Esophagus muscularis mucosa (tissue), 4 donors: ENCODE data around the gene HCFC1R1. TPM values are rescaled to one million over a fixed set of nuclear protein-coding genes. Genes with fewer than 3 reads are reported as not detected.

Source experiments
- DNase-seq: peaks from one replicate; pipeline ENCODE4 v3.0.0-alpha.2; 2017; ENCODE audit errors: extremely low spot score
- H3K27ac ChIP-seq, 4 donors: fragments of 200-600 bp; sonication (generic); replicated peaks in 1 of 4; 1 replicate in 3 of 4; 2 replicates in 1 of 4; pipeline ENCODE4 v1.5.1; 2016 to 2019; ENCODE audit warnings: mild to moderate bottlenecking in 1 of 4
- H3K27me3 ChIP-seq, 4 donors: fragments of 200-600 bp; sonication (generic); one replicate each; pipeline versions ENCODE4 v1.5.1 to v1.6.0; 2016 to 2019
- H3K36me3 ChIP-seq, 4 donors: fragments of 200-600 bp; sonication (generic); one replicate each; pipeline ENCODE4 v1.5.1; 2016 to 2019
- H3K4me1 ChIP-seq, 4 donors: fragments of 200-600 bp; sonication (generic); one replicate each; pipeline ENCODE4 v1.5.1; 2016 to 2019
- H3K4me3 ChIP-seq, 4 donors: fragments of 200-600 bp; sonication (generic); 1 replicate in 2 of 4; 2 replicates in 2 of 4; pipeline ENCODE4 v1.5.1; 2016 to 2019; ENCODE audit warnings: mild to moderate bottlenecking in 4 of 4, moderate library complexity in 1 of 4
- H3K9me3 ChIP-seq, 4 donors: fragments of 200-600 bp; sonication (generic); 1 replicate in 3 of 4; 2 replicates in 1 of 4; pipeline ENCODE4 v1.5.1; 2016 to 2019
- CTCF ChIP-seq, 3 experiments: fragments of 200-600 bp in 2 of 3; fragments of 450-650 bp in 1 of 3; sonication (generic) in 2 of 3; IDR thresholded peaks; one replicate each; pipeline ENCODE4 v1.5.1; 2017 to 2019; ENCODE audit warnings: antibody characterized with exemption in 3 of 3, mild to moderate bottlenecking in 2 of 3, moderate library complexity in 1 of 3
- EP300 ChIP-seq: sonication (generic); formaldehyde crosslinking; IDR thresholded peaks from one replicate; pipeline ENCODE4 v1.6.1; 2017; ENCODE audit warnings: antibody characterized with exemption
- POLR2A ChIP-seq: fragments of 450-650 bp; IDR thresholded peaks from one replicate; pipeline ENCODE4 v1.6.1; 2017; ENCODE audit warnings: antibody characterized with exemption, moderate library complexity, mild to moderate bottlenecking, low read depth
- POLR2AphosphoS5 ChIP-seq, 2 donors: sonication (generic); formaldehyde crosslinking; IDR thresholded peaks; one replicate each; pipeline ENCODE4 v1.6.1; 2017; ENCODE audit warnings: antibody characterized with exemption in 2 of 2
- WGBS: methylation state at CpG from one replicate; pipeline ENCODE4 v1.1.5; 2018; 5-methylcytosine and 5-hydroxymethylcytosine counted together
- intact Hi-C: fragments of 100-400 bp; cut with DNase I; formaldehyde crosslinking; loops from one replicate; pipeline ENCODE4 v1.15.1; 2023
- total RNA-seq, 4 donors: library from RNA; depleted of rRNA; stranded (reverse); fragments of >200 nt; gene quantifications; one replicate each; pipeline versions ENCODE4 v1.1.0 to v1.2.1, GENCODE V29; 2016

The HCFC1R1 gene
- total RNA-seq, 4 donors from 2014 or later, result 28.8 to 134 (median 72.2) TPM

GRCh38 chr16:2976673-2977072, 47.1 kb downstream of the HCFC1R1 start:
- WGBS, result 94% methylated on average over 9 of the region's 15 CpGs
- DNase-seq, result no peak
- H3K4me3 ChIP-seq, result no peak overlapping the region
- peaks cover 0 to 54% (median 4%) of the 10 kb centered on the region in 4 donors for H3K27me3 ChIP-seq
- intact Hi-C loops, result no loop called here
- no peaks in the 10 kb centered on the region for H3K36me3 ChIP-seq
- H3K4me1 ChIP-seq, result peaks cover 14 to 21% (median 18%) of the 10 kb centered on the region in 4 donors
- no peaks in the 10 kb centered on the region for H3K9me3 ChIP-seq
- TF ChIP-seq POLR2AphosphoS5 (IDR thresholded peaks at IDR 0.05), result no peak
- no peak for TF ChIP-seq EP300
- no peak for TF ChIP-seq POLR2A
- no peak for TF ChIP-seq CTCF (IDR thresholded peaks at IDR 0.05)
- no peak overlapping the region for H3K27ac ChIP-seq

- peaks cover 0 to 54% (median 4%) of the 10 kb centered on the region in 4 donors for H3K27me3 ChIP-seq
- no peaks in the 10 kb centered on the region for H3K9me3 ChIP-seq
- H3K4me3 ChIP-seq, result no peak overlapping the region
- intact Hi-C loops, result no loop called here
- no peak for DNase-seq
- TF ChIP-seq POLR2A (no peak), EP300 (no peak), POLR2AphosphoS5 (IDR thresholded peaks at IDR 0.05) (no peak), CTCF (IDR thresholded peaks at IDR 0.05) (no peak)
- peaks cover 12 to 16% (median 16%) of the 10 kb centered on the region in 4 donors for H3K4me1 ChIP-seq
- 97% methylated on average over 7 of the region's 7 CpGs for WGBS
- H3K36me3 ChIP-seq, result no peaks in the 10 kb centered on the region
- H3K27ac ChIP-seq, result no peak overlapping the region
Observed at GRCh38 chr16:2976201-2976600, 47.5 kb downstream of the HCFC1R1 start.

- Histone ChIP-seq H3K36me3 (no peaks in the 10 kb centered on the region), H3K9me3 (no peaks in the 10 kb centered on the region), H3K4me3 (no peak overlapping the region), H3K27ac (no peak overlapping the region), H3K27me3 (peaks cover 0 to 54% (median 4%) of the 10 kb centered on the region in 4 donors), H3K4me1 (peaks cover 10 to 14% (median 13%) of the 10 kb centered on the region in 4 donors)
- no peak for DNase-seq
- intact Hi-C loops, result no loop called here
- TF ChIP-seq EP300 (no peak), POLR2AphosphoS5 (IDR thresholded peaks at IDR 0.05) (no peak), POLR2A (no peak), CTCF (IDR thresholded peaks at IDR 0.05) (no peak)
- WGBS, result 97% methylated on average over 5 of the region's 28 CpGs
Observed at GRCh38 chr16:2975161-2975795, 48.5 kb downstream of the HCFC1R1 start.

GRCh38 chr16:2974319-2975056, 49.3 kb downstream of the HCFC1R1 start:
- no peak overlapping the region for H3K4me3 ChIP-seq
- no peak overlapping the region for H3K27ac ChIP-seq
- H3K4me1 ChIP-seq, result peaks cover 10 to 14% (median 13%) of the 10 kb centered on the region in 4 donors
- no peak for DNase-seq
- H3K9me3 ChIP-seq, result no peaks in the 10 kb centered on the region
- no peak for TF ChIP-seq CTCF (IDR thresholded peaks at IDR 0.05)
- TF ChIP-seq POLR2AphosphoS5 (IDR thresholded peaks at IDR 0.05), result no peak
- no peak for TF ChIP-seq EP300
- no peak for TF ChIP-seq POLR2A
- H3K27me3 ChIP-seq, result peaks cover 0 to 46% (median 2%) of the 10 kb centered on the region in 4 donors
- no peaks in the 10 kb centered on the region for H3K36me3 ChIP-seq
- intact Hi-C loops, result no loop called here
- 90% methylated on average over 10 of the region's 15 CpGs for WGBS
